ENCODE data around the gene FOXA2. TPM values are rescaled to one million over a fixed set of nuclear protein-coding genes. Genes with fewer than 3 reads are reported as not detected.

The FOXA2 gene
- total RNA-seq, 1 experiment from 2014 or later = 28.0 TPM

DNA sequence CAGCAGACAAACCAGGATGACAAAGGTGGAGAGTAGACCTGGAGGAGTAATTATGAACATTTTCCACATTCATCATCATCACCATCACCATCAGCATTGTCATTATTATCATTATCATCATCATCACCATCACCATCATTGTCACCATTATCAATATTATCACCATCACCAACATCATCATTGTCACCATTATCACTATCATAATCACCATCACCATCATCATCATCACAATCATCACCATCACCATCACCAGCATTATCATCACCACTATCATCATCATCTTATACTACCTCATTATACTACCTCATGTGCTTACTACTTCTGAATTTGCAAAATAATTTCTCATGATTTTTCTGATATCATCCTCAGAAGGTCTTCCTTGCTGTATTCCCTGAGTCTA, 39.3 kb downstream of the FOXA2 start:
- in situ Hi-C loops (cut with HindIII; ENCODE audit: low pct_unique_long_range_greater_than_20kb, low sequenced_read_pairs) (no loop called here), intact Hi-C loops (cut with micrococcal nuclease; ENCODE audit: unreplicated experiment) (no loop called here)
- H3K4me3 ChIP-seq (ENCODE audit: low read depth in 2 of 2, low read length in 2 of 2) = no peak overlapping the region
- no peaks in the 10 kb centered on the region for H3K36me3 ChIP-seq (ENCODE audit: control insufficient read depth, insufficient read depth, low read length)
- no peaks in the 10 kb centered on the region for H3K4me1 ChIP-seq (ENCODE audit: control insufficient read depth, insufficient read depth, low read length)
- no TSS peak for BruUV-seq (replicated peaks)
- CTCF ChIA-PET = no interaction called here
- H3K9me3 ChIP-seq (ENCODE audit: control insufficient read depth, insufficient read depth, low read depth, low read length) = no peaks in the 10 kb centered on the region
- POLR2A ChIA-PET = no interaction called here
- H3K27me3 ChIP-seq (ENCODE audit: control insufficient read depth, insufficient read depth, low read length) = no peaks in the 10 kb centered on the region
- TF ChIP-seq TCF7L2 (IDR thresholded peaks at IDR 0.05; ENCODE audit: low read depth, low read length) = no peak
- TF ChIP-seq, protein P1, sequence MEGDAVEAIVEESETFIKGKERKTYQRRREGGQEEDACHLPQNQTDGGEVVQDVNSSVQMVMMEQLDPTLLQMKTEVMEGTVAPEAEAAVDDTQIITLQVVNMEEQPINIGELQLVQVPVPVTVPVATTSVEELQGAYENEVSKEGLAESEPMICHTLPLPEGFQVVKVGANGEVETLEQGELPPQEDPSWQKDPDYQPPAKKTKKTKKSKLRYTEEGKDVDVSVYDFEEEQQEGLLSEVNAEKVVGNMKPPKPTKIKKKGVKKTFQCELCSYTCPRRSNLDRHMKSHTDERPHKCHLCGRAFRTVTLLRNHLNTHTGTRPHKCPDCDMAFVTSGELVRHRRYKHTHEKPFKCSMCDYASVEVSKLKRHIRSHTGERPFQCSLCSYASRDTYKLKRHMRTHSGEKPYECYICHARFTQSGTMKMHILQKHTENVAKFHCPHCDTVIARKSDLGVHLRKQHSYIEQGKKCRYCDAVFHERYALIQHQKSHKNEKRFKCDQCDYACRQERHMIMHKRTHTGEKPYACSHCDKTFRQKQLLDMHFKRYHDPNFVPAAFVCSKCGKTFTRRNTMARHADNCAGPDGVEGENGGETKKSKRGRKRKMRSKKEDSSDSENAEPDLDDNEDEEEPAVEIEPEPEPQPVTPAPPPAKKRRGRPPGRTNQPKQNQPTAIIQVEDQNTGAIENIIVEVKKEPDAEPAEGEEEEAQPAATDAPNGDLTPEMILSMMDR (IDR thresholded peaks at IDR 0.05) = no peak
- H3K27ac ChIP-seq (ENCODE audit: low read length) = no peak overlapping the region
- ATAC-seq = no peak
- no peak for DNase-seq (ENCODE audit: low read depth, low spot score)

DNA sequence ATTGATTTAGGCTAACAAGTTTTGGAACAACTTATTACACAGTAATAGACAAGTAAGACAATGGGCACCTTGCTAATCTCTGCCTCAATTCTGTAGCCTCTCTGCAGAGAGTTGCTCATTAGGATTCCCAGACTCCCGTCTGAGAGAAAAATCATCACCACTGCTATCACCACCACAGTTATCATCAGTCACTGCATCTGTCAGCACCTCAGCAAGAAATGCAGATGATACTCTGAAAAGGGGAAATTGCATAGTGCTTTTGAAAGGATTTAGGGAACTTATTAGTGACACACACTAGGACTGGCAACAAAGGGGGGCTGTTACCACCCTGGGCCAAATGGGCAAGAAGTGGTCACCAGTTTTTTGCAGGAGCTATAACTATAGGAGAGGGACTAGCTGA, 39.9 kb downstream of the FOXA2 start:
- ATAC-seq = no peak
- DNase-seq (ENCODE audit: low read depth, low spot score) = no peak
- in situ Hi-C loops (cut with HindIII; ENCODE audit: low pct_unique_long_range_greater_than_20kb, low sequenced_read_pairs) = no loop called here
- Histone ChIP-seq H3K4me3 (ENCODE audit: low read depth in 2 of 2, low read length in 2 of 2) (no peak overlapping the region), H3K27me3 (ENCODE audit: control insufficient read depth, insufficient read depth, low read length) (no peaks in the 10 kb centered on the region), H3K36me3 (ENCODE audit: control insufficient read depth, insufficient read depth, low read length) (no peaks in the 10 kb centered on the region), H3K4me1 (ENCODE audit: control insufficient read depth, insufficient read depth, low read length) (no peaks in the 10 kb centered on the region), H3K9me3 (ENCODE audit: control insufficient read depth, insufficient read depth, low read depth, low read length) (no peaks in the 10 kb centered on the region), H3K27ac (ENCODE audit: low read length) (no peak overlapping the region)
- TF ChIP-seq, protein P2, sequence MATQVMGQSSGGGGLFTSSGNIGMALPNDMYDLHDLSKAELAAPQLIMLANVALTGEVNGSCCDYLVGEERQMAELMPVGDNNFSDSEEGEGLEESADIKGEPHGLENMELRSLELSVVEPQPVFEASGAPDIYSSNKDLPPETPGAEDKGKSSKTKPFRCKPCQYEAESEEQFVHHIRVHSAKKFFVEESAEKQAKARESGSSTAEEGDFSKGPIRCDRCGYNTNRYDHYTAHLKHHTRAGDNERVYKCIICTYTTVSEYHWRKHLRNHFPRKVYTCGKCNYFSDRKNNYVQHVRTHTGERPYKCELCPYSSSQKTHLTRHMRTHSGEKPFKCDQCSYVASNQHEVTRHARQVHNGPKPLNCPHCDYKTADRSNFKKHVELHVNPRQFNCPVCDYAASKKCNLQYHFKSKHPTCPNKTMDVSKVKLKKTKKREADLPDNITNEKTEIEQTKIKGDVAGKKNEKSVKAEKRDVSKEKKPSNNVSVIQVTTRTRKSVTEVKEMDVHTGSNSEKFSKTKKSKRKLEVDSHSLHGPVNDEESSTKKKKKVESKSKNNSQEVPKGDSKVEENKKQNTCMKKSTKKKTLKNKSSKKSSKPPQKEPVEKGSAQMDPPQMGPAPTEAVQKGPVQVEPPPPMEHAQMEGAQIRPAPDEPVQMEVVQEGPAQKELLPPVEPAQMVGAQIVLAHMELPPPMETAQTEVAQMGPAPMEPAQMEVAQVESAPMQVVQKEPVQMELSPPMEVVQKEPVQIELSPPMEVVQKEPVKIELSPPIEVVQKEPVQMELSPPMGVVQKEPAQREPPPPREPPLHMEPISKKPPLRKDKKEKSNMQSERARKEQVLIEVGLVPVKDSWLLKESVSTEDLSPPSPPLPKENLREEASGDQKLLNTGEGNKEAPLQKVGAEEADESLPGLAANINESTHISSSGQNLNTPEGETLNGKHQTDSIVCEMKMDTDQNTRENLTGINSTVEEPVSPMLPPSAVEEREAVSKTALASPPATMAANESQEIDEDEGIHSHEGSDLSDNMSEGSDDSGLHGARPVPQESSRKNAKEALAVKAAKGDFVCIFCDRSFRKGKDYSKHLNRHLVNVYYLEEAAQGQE (IDR thresholded peaks at IDR 0.05; ENCODE audit: insufficient read depth in 1 of 2, low read depth in 2 of 2, low read length in 1 of 2) = no peak
- no peak for TF ChIP-seq SIN3A (IDR thresholded peaks at IDR 0.05; ENCODE audit: borderline replicate concordance, insufficient read depth, low read depth, low read length)
- BruUV-seq (replicated peaks) = no TSS peak
- intact Hi-C loops (cut with micrococcal nuclease; ENCODE audit: unreplicated experiment) = no loop called here
- POLR2A ChIA-PET = no interaction called here
- CTCF ChIA-PET = no interaction called here

DNA sequence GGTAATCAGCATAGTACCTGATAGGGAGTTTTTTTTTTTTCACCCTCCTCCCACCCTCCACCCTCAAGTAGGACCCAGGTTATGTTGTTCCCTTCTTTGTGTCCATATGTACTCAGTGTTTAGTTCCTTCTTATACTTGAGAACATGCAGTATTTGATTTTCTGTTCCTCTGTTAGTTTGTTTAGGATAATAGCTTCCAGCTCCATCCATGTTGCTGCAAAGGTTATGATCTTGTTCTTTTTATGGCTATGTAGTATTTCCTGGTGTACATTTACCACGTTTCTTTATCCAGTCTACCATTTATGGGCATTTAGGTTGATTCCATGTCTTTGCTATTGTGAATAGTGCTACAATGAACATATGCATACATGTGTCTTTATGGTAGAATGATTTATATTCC, 41.9 kb downstream of the FOXA2 start:
- Histone ChIP-seq H3K4me3 (ENCODE audit: low read depth in 2 of 2, low read length in 2 of 2) (no peak overlapping the region), H3K36me3 (ENCODE audit: control insufficient read depth, insufficient read depth, low read length) (no peaks in the 10 kb centered on the region), H3K27me3 (ENCODE audit: control insufficient read depth, insufficient read depth, low read length) (no peaks in the 10 kb centered on the region), H3K9me3 (ENCODE audit: control insufficient read depth, insufficient read depth, low read depth, low read length) (no peaks in the 10 kb centered on the region), H3K27ac (ENCODE audit: low read length) (no peak overlapping the region), H3K4me1 (ENCODE audit: control insufficient read depth, insufficient read depth, low read length) (no peaks in the 10 kb centered on the region)
- TF ChIP-seq, protein P1 (IDR thresholded peaks at IDR 0.05) = no peak
- TF ChIP-seq SIN3A (IDR thresholded peaks at IDR 0.05; ENCODE audit: borderline replicate concordance, insufficient read depth, low read depth, low read length) (no peak), TCF7L2 (IDR thresholded peaks at IDR 0.05; ENCODE audit: low read depth, low read length) (no peak), POLR2AphosphoS5 (IDR thresholded peaks at IDR 0.05; ENCODE audit: low read depth, low read length) (no peak)
- TF ChIP-seq, protein P2 (IDR thresholded peaks at IDR 0.05; ENCODE audit: insufficient read depth in 1 of 2, low read depth in 2 of 2, low read length in 1 of 2) = no peak
- intact Hi-C loops (cut with micrococcal nuclease; ENCODE audit: unreplicated experiment) (no loop called here), in situ Hi-C loops (cut with HindIII; ENCODE audit: low pct_unique_long_range_greater_than_20kb, low sequenced_read_pairs) (no loop called here)
- no TSS peak for BruUV-seq (replicated peaks)
- no peak for DNase-seq (ENCODE audit: low read depth, low spot score)
- CTCF ChIA-PET = interaction anchor here (0.7 kb wide), 1 partner anchor 452 kb away, joined by 6 read pairs; no protein-coding TSS in a partner anchor
- no peak for ATAC-seq
- POLR2A ChIA-PET = no interaction called here

Measured in Panc1 (cell line).